GM19463 (cell line): ENCODE results near the gene ADGRL1.
"Not testable (repeated sequence)": the region's sequence is repeated elsewhere in the genome, so short reads cannot be mapped to it uniquely, and the experiment has no call there.

Source experiments
- ATAC-seq: cut with Tn5 transposase; IDR thresholded peaks from one replicate; pipeline ENCODE4 v1.9.1; 2021; ENCODE audit warnings: mild to moderate bottlenecking, moderate library complexity; ENCODE audit not compliant: unreplicated experiment

The ADGRL1 gene

GRCh38 chr19:14205452-14206287 is at the start of gene ADGRL1:
TSS of gene ADGRL1 (minus strand) at chr19:14206169. CDS start at chr19:14183602, 22,567 bp downstream.
- not testable (repeated sequence) for ATAC-seq

- not testable (repeated sequence) for ATAC-seq
Observed at GRCh38 chr19:14255316-14255715, 49.3 kb upstream of the ADGRL1 start.

- not testable (repeated sequence) for ATAC-seq
Observed at GRCh38 chr19:14253822-14254599, 48.0 kb upstream of the ADGRL1 start.

GRCh38 chr19:14252136-14252535 is 46.2 kb upstream of the ADGRL1 start:
- not testable (repeated sequence) for ATAC-seq

DNA sequence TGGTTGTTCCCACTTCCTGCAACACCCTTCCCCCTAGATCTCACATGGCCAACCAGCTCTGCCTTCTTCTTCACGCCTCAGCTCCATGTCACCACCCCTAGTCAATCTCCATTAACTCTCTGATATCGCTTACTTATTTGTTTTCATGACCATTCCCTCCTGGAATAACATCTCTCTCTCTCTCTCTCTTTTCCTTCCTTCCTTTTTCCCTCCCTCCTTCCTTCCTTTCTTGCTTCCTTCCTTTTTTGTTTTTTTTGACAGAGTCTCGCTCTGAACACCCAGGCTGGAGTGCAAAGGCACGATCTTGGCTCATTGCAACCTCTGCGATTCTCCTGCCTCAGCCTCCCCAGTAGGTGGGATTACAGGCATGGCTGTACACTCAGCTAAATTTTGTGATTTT is 44.9 kb upstream of the ADGRL1 start:
- no peak for ATAC-seq

DNA sequence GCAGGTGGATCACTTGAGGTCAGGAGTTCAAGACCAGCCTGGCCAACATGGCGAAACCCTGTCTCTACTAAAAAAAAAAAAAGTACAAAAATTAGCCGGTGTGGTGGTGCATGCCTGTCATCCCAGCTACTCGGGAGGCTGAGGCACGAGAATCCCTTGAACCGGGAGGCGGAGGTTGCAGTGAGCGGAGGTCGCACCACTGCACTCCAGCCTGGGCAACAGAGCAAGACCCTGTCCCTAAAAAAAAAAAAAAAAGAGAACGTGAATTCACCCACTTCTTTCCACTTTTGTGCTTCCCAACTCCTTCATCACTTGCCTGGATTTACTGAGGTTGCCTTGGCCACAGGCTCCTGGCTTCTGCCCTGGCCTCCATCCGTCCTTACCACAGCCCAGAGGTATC is 44.3 kb upstream of the ADGRL1 start:
- not testable (repeated sequence) for ATAC-seq

GRCh38 chr19:14249891-14250290 is 43.9 kb upstream of the ADGRL1 start:
- not testable (repeated sequence) for ATAC-seq

GRCh38 chr19:14249012-14249754 is 43.2 kb upstream of the ADGRL1 start:
- not testable (repeated sequence) for ATAC-seq

DNA sequence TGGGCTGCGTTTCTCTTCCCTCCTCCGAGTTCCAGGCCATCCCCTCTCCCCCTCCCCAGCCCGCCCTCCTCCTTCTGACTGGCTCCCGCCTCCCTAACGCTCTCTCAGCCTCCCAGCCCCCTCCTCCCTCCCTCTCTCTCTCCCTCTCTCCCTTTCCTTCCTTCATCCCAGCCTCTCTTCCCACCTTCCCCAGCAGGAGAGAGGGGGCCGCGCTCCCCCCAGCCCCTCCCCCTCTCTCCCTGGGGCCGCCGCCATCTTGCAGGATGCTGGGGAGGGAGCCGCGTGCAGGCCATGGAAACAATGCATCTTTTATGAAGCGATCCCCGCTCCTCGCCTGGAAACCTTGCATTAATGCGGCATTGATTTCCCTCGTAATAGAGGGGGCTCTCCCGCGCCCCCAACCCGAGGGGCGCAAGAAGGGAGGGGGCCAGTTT is 42.6 kb upstream of the ADGRL1 start:
- no peak for ATAC-seq

DNA sequence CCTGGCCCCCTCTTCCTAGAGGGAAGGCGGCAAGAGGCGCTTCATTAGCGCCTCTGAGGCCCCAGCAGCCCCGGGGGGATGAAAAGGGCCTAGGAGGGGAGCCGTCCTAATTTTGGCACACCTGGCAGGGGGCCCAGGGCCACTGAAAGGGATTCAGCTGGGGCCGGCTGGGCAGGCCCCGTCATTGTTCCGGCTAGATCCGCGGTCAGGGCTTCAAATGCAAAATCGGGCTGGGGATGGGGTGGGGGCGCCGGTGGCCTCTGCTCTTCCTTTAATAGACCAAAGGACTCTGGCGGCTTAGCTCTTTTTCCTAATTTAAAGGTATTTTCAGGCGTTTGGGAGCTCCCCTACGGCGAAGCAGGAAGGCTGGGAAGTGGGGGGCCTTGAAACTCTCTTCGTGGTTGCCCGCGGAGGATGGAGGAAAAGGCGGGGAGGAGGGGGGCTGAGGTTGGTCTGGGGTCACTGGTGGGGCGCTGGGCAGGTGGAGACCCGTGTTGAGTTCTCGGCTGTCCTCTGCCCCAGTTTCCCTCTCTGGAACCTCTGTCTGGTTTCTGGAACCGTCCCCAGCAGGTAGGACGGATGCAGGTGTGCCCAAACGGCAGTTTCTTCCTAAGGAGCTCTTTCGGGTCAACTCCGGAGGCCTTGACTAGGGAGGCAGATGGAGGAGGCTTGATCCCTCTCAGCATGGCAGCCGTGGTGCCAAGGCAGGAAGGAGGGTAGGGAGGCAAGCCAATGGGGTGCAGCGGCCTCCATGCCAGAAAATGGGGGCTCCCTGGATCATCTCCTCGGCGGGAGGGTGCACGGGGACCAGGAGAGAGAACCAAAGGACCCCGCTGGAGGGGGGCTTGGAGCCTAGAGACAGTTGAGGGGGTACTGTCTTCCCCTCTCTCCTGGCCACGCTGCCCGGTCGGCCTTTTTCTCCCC is 41.8 kb upstream of the ADGRL1 start:
- ATAC-seq, result not testable (repeated sequence)

DNA sequence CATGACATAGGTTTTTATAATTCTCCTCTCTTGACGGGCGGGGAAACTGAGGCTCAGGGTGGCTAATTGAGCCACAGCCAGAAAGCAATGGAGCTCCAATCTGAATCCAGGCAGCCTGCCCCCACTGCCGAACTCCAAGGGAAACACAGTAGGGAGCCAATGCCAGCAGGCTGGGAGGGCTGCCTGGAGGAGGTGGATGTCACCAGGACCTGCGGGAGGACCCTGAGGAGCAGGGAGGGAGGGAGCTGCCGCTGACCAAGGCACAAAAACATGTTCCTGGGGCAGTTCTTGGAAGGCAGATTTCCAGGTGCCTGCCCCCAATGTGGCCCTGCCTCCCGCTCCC is 41.2 kb upstream of the ADGRL1 start:
- not testable (repeated sequence) for ATAC-seq

GRCh38 chr19:14244393-14244792 is 38.4 kb upstream of the ADGRL1 start:
- not testable (repeated sequence) for ATAC-seq

DNA sequence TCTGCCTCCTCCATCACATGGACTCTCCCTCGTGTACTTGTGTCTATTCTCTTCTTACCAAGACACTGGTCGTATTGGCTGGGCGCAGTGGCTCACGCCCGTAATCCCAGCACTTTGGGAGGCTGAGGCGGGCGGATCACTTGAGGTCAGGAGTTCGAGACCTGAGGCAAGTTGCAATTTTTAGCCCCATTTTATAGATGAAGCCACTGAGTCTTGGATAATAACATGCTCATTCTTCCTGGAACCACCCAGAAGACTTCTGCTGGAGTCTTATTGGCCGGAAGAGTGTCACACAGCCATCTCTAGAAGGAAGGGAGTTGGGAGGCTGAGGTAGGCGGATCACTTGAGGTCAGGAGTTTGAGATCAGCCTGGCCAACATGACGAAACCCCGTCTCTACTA is 37.7 kb upstream of the ADGRL1 start:
- not testable (repeated sequence) for ATAC-seq

DNA sequence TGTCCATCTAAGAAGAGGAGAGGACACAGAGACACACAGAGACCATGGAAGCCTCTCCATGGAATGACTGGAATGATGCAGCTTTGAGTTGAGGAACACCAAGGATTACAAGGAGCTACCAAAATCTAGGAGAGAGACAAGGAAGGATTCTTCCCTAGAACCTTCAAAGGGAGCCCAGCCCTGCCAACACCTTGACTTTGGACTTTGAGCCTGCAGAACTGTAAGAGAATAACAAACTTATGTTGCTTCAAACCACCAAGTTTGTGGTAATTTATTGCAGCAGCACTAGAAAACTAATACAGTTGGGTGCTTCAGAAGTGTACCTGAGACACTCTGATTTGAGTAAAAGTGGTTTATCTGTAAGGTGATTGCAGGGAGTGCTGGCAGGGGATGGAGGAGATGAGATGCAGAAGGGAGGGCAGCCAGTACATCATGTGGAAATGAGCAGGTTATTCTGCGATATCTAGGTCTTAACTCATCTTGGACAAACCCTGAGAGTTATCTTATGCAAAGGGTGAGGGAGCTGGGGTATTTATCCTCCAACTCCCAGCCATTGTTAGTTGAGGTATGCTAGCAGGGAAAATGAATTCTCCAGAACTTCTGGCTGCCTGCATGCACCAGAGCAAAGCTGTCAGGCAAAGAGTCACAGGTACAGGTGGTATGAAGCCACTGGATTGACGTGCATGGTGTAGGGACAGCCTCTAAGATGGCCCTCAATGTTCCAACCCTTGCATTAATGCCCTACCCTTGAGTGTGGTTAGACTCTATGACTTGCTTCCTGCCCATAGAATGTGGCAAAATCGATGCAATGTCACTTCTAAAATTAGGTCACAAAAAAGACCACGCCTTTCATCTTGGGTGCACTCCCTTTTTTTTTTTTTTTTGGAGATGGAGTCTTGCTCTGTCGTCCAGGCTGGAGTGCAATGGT is 31.3 kb upstream of the ADGRL1 start:
- ATAC-seq, result no peak

GRCh38 chr19:14232945-14233344 is 27.0 kb upstream of the ADGRL1 start:
- ATAC-seq, result not testable (repeated sequence)

DNA sequence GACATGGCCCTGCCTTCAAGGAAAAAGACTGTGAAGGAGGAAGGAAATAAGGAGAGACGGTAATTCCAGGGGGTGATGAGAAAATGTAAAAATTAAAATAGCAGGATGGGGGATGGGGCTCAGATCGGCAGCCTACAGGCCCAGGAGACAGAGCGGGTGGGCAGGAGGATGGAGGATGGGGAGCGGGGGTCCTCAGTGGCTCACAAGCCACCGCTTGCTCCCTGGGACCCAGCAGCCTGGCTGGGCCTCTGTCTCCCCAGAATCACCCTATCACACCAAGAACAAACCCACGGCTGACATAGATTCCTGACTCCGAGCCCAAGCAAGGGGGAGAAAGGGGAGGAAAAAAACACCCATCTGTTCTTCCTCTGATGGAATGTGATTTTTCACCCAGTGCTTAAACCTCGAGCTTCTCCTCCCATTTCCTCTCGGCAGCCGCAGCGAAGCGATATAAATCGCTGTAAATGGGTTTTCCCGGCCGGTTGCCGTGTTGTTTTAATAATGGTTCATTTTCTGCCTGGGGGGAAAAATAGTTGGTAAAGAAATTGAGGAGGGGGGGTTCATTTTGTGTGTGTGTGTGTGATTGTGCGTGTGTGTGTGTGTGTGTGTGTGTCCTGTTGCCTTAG is 22.6 kb upstream of the ADGRL1 start:
- ATAC-seq, result not testable (repeated sequence)

- ATAC-seq, result not testable (repeated sequence)
Observed at GRCh38 chr19:14226498-14226897, 20.5 kb upstream of the ADGRL1 start.

GRCh38 chr19:14222886-14223285 is 16.9 kb upstream of the ADGRL1 start:
- no peak for ATAC-seq

DNA sequence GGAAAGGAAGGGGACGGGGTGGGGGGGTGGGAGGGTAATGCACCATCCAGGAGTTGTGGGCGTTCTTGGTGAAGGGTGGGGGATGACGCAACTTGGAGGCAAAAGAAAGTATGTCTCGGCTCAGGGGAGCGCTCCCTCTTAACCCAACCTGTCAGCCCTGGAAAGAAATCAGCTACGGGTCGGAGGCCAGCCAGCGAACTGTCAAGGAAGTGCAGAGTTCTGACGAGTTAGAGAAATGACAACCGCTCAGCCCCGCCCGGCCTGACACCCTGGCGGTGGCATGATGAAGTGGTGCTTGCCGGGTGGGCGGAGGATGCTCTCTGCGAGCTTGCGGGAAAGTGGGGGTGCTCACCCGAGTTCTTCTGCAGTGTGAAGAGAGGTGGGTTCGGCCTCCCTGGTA is 15.4 kb upstream of the ADGRL1 start:
- not testable (repeated sequence) for ATAC-seq
